GM20431 (cell line): Measurements from ENCODE around the gene RECQL5.

ENCODE experiments used
- in situ Hi-C: fragments of 300-500 bp; cut with MseI, MboI; formaldehyde crosslinking; loops from one replicate; pipeline ENCODE4 v1.15.0; 2020; ENCODE audit warnings: low sequenced_read_pairs; ENCODE audit not compliant: unreplicated experiment

Gene RECQL5

DNA sequence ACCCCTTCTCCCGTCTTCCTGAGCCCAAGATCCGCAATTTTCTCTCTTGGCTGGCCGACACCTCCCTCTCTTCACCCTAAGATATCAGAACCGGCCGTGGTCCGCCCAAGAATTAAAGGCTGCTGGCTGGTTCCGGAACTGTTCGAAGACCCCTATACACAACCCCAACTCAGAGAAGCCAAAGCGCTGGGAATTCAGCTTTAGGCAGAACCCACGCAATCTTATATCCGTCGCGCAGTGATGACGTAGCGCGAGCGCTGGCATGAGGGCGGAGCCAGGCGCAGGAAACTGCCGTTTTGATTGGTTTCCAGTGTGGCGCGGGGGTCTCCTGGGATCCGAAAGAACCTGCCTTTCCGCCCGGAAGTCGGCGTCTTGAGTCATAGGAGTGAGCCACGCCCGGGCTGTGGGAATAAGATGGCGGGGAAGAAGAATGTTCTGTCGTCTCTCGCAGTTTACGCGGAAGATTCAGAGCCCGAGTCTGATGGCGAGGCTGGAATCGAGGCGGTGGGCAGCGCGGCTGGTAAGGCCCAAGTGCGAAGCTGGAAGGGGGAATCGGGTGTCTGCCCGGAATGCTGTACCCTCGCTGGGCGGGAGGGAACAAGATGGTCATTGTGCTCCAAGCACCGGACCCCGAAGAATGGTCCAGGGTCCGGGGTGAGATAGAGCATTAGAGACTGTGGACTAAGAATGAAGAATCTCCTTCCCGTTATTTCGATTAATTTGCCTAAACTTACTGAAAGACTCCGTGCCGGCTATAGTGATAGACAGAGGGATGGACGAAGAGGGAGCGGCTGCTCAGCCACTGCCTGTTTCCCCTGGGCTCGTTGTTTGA lies at the start of gene RECQL5, which contains the start of gene SAP30BP:
Gene RECQL5, minus strand, starts transcription at position 196 of the 832 bp plus-strand sequence. CDS start 597 bp downstream, outside the sequence.
Gene SAP30BP, plus strand, starts transcription at position 380 of the 832 bp plus-strand sequence. Its CDS starts 35 bp downstream, at position 415.
- in situ Hi-C loops: no loop called here

DNA sequence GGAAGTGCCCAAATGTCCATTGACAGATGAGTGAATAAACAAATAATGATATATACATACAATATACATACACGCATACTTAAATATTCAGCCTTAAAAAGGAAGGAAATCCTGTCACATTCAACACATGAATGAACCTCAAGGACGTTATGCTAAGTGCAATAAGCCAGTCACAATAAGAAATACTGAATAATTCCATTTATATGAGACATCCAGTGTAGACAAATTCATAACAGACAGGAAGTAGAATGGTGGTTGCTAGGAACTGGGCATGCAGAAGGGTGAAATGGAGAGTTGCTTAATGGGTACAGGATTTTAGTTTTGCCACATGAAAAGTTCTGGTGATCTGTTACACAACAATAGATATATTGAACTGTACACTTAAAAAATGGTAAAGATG lies 45.5 kb upstream of the RECQL5 start:
- in situ Hi-C loops: no loop called here

DNA sequence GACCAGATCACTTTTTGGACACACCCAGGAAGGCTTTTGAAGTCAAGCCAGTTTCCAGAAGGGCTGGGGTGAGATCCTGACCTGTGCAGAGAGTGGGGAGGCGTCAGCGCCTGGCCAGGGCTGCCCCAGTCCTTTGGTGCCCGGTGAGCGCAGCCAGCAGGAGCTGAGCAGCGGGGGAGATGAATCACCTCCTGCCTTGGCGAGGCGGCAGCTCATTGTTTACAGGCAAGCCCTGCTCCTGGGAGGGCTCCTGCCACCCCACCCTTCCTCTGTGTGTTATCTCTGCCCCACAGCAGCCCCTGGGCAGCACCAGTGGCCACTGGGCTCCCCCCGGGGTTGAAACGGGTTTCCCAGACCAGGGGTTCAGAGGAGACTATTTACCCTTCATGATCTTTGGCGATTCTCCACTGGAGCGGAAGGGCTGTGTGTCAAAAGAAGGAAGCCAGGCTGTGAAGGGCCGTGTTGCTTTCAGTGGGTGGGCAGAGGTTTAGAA lies 40.2 kb upstream of the RECQL5 start:
- in situ Hi-C loops: no loop called here

DNA sequence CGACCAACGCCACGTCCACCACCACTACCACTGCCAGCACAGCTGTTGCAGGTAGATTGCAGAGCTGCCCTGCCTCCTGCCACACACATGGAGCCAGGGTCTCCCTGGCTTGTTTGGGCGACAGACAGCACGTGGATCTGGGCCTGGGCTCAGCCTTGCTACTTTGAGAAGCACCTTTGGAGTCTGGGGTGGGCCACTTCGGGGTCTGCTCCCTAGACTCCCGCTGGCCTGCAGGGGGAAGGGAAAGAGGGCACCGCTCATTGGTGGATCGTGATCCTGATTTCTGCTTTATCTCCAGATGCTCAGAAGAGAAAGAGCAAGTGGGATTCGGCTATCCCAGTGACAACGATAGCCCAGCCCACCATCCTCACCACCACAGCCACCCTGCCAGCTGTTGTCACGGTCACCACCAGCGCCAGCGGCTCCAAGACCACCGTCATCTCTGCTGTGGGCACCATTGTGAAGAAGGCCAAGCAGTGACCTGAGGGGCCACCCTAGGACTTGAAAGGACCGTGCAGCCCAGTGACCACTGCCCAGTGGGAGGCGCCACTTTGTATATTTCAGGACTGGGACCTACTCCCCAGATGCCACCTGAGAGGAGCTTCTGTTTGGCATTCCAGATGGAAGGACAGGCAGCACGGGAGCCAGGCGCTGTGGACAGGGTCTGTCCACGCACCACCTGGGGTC lies 39.2 kb upstream of the RECQL5 start:
- in situ Hi-C loops: no loop called here

DNA sequence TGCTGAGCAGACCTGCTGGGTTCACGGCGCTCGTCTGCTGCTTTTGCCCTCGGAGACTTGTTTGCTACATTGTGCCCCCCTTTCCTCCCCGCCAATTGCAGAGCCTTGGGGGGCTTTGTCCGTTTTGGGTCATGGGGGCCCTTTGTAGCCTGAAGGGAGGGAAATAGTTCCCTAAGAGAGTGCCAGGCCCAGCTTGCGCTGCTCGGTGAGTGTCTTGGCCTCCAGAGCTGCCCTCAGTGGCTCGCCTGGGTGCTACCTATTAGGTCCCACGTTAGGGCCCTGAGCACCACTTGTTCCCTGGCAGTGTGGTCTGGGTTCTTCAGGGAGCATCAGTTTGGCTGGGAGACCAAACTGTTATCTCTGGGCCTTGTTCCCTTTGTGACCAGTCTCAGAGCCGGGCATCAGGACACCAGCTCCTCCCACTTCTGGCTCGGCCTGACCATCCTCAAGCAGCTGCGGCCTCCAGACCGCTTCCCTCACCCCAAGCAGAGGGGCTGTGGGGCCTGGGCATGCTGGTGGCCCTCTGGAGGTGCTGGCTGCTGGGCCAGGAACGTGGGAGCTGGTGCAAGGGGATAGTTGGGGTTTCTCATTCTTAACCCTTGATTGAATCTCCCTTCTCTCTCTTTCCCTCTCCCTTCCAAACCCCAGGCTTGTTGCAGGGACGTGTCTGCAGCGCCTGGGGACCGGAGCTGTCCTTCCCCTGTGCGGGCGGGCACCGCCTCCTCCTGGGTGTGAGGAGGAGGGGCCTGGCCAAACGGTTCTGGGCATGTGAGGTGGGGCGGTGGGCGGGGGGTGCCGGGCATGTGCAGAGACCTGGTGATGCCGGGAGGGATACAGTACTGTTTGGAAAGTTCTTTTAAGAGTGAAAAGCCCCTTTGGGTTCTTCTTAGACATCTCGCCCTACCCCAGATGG lies 38.3 kb upstream of the RECQL5 start:
- in situ Hi-C loops: no loop called here

DNA sequence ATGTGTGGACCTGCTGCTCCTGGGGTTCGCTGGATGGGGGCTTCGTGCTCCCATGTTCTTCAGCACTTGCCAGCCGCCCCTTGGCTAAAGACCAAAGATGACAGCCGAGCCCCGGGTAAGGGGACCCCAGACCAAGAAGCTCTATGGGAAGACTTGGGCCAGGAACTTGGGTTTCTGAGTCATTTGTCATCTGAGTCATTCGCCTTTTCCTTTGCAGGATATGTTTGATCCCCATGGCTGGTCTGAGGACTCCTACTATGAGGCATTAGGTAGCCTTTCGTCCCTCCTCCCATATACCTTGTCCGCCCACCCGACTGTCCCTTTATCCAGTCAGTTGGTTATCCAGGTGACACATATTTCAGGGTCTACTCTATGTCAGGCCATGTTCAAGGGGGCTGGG lies 36.6 kb upstream of the RECQL5 start:
- in situ Hi-C loops: no loop called here

DNA sequence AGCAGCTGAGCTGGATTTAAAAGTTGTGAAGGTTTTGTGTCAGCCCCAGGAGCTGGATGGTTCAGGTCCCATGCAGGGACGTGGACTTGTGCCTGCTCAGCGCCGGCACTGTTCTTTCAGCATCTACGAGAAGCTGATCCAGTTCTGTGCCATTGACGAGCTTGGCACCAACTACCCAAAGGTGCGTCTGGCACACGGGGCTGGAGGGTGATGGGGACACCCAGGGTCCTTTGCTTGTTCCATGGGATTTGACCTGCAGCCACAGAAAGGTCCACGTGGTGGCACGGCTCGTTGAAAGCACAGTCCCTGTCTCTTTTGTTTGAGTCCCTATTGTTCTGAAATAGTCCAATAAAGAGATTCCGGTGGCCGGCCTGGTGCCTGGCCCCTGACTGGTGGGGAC lies 36.2 kb upstream of the RECQL5 start:
- in situ Hi-C loops: no loop called here

DNA sequence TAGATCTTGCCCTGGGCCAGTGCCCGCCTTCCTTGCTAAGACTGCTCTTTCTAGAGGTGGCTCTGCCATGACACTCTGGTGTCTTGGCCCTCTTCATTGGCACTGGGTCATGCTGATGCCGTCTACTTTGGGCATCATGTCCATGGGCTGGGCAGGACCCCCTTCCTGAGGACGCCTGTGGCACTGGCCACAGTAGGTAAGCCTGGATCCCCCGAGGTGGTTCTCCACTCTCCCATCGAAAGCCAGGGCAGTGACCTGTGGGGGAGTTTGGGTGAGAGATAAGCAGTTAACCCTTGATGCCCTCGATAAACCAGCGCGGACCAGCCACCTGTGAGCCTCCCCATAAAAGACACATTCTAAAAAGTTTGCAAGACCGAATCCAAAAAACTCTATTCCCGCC lies 34.3 kb upstream of the RECQL5 start:
- in situ Hi-C loops: no loop called here

DNA sequence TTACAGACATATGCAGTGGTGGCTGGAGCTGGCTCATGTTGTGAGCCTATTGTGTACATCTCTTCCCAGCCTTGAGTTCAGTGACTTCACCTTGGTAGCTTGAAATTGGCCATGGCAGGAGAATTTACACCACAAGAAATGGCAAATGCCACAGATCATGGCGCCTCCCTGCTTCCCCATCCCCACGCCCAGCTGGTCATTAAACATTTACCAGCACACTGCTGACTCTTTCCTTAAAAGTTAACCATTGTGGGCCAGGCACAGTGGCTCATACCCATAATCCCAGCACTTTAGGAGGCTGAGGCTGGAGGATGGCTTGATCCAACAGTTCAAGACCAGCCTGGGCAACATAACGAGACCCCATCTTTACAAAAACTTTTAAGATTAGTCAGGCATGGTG lies 31.7 kb upstream of the RECQL5 start:
- in situ Hi-C loops: no loop called here

DNA sequence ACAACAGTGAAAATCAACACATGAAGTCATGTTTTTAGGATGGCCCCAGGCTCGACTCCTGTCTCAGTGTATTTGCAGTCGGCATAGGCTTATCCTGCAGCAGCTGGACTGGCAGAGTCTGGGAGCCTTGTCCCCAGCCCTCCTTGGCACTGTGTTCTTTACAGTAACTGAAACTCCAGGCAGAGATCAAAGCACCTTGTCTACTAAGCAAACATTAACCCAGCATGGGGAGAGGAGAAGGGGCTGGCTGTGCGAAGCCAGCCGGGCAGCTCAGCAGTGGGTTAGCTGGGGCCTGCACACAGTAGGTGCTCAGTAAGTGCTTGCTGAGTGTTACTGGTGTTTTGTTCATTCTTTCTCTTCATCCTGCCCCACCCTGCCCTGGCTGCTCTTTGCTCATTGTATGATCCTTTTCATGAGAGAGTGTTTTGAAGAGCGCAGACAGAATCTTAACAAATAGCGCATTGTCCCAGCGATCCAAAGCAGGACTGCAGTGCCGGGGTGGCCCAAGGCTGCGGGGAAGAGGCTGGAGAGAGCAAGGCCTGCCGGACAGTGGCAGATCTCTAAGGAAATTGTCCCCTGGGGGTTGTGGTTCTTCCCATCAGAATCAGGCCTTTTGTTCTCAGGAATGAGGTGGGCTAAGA lies 30.8 kb upstream of the RECQL5 start:
- in situ Hi-C loops: no loop called here

DNA sequence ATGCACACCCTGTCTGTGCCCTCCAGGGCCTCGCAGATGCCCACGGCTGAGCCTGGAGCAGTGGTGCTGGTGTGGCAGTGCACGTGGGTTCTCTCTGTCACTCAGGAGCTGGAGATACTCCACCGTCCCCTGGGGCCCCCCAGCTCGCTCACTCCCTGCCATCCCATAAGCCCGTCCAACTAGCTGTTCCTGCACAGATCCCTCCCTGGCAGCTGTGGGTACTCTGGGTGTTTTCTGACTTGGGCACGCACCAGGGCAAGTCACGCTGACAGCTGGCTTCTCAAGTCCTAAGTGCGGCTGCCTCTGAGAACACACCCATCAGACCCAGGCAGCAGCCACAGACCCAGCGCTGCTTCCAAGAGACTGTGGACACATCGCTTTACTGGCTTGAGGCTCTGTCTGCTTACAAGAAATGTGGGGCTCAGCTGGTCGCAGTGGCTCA lies 28.9 kb upstream of the RECQL5 start:
- in situ Hi-C loops: no loop called here

DNA sequence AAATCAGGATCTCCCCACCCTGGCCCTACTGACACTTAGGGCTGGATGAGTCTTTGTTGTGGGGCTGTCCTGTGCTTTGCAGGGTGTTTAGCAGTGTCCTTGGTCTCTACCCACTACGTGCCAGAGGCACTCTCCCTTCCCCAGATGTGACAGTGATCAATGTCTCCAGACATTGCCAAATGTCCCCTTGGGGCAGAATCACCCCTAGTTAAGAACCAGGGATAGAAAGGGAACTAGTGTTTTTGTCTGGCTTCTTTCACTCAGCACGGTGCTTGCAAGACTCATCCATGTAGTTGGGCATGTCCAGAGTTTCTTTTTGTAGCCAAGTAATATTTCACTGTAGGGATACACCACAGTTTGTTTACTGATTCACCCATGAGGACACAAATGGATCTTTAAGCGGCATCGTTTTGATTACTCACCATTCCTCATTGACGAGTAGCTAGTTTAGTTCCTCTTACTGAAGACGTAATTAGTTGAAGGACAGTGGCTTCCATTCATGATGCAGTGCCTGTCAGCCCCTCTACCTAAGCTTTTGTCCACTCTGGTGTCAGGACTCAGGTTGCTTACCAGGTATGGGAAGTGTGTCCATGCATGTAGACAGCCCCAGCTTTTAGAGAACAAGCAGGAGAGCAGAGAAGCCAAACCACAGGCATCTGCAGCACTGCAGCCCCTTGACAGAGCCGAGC lies 28.3 kb upstream of the RECQL5 start:
- in situ Hi-C loops: no loop called here

DNA sequence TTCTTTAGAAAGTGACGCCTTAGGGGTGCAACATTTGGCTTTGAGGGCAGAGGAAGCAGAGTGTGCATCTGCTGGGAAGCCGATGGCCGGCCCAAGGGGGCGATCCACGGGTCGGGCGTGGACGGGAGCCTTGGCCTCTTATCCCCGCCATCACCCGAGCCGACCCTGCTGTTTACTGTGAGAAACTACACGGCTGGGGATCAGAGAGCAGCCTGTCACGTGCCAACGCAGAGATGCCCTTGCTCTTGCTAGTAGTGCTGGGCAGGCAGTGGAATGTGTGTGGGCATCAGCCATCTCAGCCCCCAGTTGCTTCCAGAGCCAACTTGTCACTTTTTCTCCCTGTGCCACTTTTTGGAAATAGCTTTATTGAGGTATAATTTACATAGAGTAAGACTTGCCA lies 27.6 kb upstream of the RECQL5 start:
- in situ Hi-C loops: no loop called here

DNA sequence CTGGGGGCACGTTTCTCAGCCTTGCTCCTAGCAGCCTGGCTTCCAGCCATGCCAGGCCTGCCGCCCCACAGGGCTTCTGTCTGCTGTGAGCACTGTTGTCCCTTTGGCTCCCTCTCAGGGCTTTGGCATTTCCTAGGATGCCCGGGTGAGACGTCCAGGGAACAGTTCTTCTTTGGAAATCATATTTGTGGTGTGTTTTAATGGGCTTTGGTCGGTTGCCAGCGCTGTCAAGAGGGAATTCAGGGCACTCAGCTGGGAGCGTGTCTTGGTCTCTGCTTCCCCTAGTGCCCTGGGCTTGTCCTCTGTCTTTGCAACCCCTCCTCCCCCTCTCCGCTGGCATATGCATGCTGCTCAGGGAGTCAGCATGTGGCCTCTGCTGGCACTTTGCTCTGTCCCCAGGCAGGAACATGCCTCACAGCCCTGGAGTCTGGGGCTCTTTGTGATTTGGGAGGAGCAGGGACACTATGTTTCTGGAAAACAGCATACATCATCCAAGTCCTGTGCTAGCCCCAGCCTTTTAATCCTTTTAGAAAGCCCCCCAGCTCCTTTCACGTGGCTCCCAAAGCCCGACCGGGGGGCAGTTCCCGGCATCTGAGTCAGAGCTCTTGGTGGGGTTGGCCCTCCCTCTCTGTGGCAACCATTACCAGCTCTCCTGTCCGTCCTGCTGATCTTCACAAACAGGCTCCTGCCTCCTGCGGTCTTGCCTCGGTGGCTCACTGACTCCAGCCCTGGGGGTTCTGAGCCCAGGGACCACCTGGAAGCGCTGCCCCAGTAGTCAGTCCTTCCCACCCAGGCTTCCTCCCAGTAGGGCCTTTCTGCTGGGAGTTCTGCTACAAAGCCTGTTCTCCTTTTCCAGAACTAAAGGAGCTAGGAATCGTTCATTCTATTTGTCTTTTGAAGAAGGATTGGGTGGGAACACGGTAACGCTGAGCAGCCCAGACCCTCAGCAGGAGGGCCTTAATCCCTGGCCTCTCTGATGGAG lies 26.8 kb upstream of the RECQL5 start:
- in situ Hi-C loops: no loop called here

DNA sequence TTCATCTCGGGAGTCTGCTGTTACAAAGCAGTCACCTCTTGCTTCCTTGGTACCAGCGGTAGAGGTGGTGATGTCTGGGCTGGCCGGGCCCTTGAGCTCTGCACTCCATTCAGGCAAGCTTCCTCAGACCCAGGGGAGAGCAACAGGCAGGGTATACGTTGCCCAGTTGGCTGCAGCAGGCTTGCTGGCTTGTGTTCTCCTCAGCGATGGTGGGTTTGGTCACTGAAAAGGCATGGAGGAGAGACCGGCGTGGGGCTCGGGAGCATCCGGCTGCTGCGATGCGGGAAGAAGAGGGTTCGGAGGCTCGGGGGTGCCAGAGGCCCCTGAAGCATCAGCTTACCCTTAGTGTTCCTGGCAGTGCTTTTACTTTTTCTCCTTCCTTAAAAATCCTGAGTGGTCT lies 26.0 kb upstream of the RECQL5 start:
- in situ Hi-C loops: no loop called here

DNA sequence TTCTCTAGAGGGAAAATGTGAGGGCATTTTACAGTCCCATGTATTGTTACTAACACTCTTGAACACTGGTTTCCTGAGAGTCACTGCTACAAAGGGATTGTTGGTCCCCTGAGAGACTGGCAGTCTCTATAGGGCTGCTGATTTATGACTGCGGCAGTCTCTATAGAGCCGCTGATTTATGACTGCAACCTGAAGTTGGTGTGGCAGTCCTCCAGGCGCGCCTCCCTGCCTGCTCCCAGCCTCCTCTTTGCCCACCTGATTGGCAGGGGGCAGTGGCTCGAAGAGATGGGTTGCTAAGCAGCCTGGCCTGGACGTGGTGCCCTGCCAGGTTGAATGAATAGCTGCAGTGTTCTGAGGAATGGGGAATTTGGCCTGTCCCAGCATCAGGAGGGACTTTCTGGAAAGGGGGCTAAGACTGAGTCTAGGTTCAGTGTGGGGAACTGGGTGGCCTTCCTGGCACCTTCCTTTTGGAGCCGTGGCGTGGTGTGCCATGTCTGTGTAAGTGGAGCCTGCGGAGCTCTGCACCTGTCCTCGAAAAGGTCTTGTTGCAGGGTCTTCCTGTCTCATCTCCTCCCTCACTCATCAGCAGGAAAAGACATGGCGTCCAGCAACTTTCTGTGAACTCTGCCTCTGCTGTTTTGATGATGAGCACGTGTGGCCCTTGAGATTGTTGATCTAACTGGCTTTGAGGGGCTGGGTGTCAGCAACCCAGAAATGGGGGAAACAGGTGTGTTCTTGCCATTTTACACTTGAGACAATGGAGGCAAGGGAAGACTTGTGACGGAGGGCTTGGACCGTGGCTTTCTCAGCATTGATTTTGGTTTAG lies 25.1 kb upstream of the RECQL5 start:
- in situ Hi-C loops: no loop called here

DNA sequence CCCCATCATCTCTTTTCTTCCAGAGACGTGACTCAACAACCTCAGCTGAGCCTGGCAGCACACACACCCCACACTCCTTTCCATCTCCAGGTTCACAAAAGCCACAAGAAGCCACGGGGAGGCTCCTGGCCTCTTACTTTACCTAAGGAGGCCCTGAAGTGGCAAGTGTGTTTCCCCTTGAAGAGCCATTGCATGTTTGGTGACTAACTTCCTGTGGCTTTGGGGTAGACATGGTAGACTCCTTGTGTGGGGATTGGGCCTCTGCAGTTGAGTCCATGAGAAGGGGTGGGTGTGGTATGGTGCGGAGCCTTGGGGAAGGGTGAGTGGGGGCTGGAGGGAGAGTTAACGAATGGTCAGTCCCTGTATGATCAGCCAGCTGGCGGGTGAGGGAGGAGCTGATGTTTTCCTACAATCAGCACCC lies 24.4 kb upstream of the RECQL5 start:
- in situ Hi-C loops: no loop called here
